ENCODE measurements around the gene CPNE5.

The CPNE5 gene

GRCh38 chr6:36743538-36744303 is 95.5 kb downstream of the CPNE5 start:
- no peak for DNase-seq (ENCODE audit: low read depth)

GRCh38 chr6:36743032-36743431 is 96.2 kb downstream of the CPNE5 start:
- DNase-seq (ENCODE audit: low read depth) = no peak

GRCh38 chr6:36742146-36742545 is 97.1 kb downstream of the CPNE5 start:
- no peak for DNase-seq (ENCODE audit: low read depth)

GRCh38 chr6:36740818-36741179 is 98.4 kb downstream of the CPNE5 start:
- DNase-seq (ENCODE audit: low read depth) = no peak

GRCh38 chr6:36739947-36740817 is 99.1 kb downstream of the CPNE5 start:
- DNase-seq (ENCODE audit: low read depth) = peak; percentile 62

- DNase-seq (ENCODE audit: low read depth) = no peak
Observed at GRCh38 chr6:36738108-36738507, 101.1 kb downstream of the CPNE5 start.

- DNase-seq (ENCODE audit: low read depth) = no peak
Observed at GRCh38 chr6:36737043-36737785, 102.0 kb downstream of the CPNE5 start.

- DNase-seq (ENCODE audit: low read depth) = peak; percentile 92
Observed at GRCh38 chr6:36735110-36736071, 103.9 kb downstream of the CPNE5 start.

- no peak for DNase-seq (ENCODE audit: low read depth)
Observed at GRCh38 chr6:36734486-36735060, 104.7 kb downstream of the CPNE5 start.

- no peak for DNase-seq (ENCODE audit: low read depth)
Observed at GRCh38 chr6:36733300-36733699, 105.9 kb downstream of the CPNE5 start.

GRCh38 chr6:36731622-36732310 is 107.5 kb downstream of the CPNE5 start:
- DNase-seq (ENCODE audit: low read depth) = no peak

- DNase-seq (ENCODE audit: low read depth) = no peak
Observed at GRCh38 chr6:36730424-36731380, 108.5 kb downstream of the CPNE5 start.

- DNase-seq (ENCODE audit: low read depth) = peak; percentile 64
Observed at GRCh38 chr6:36729161-36729524, 110.1 kb downstream of the CPNE5 start.

- no peak for DNase-seq (ENCODE audit: low read depth)
Observed at GRCh38 chr6:36728289-36729160, 110.7 kb downstream of the CPNE5 start.

GRCh38 chr6:36727505-36728021 is 111.7 kb downstream of the CPNE5 start:
- DNase-seq (ENCODE audit: low read depth) = peak; percentile 54

GRCh38 chr6:36725581-36725980 is 113.7 kb downstream of the CPNE5 start:
- DNase-seq (ENCODE audit: low read depth) = no peak

GRCh38 chr6:36724514-36725390 is 114.5 kb downstream of the CPNE5 start:
- DNase-seq (ENCODE audit: low read depth) = peak; percentile 71

All from EH (cell line).